Middle frontal gyrus (tissue), 1 donor: Measurements from ENCODE around the gene TYK2.
A peak's percentile ranks its signal among the peaks of the same experiment; 100 is the strongest.
"Not testable (repeated sequence)": the region's sequence is repeated elsewhere in the genome, so short reads cannot be mapped to it uniquely, and the experiment has no call there.

Source experiments
- DNase-seq: peaks from one replicate; pipeline ENCODE4 v3.0.0-alpha.2; 2015; ENCODE audit warnings: low spot score; ENCODE audit errors: extremely low spot score

TYK2 gene

GRCh38 chr19:10408511-10409283 is 28.3 kb upstream of the TYK2 start:
- no peak for DNase-seq

- DNase-seq, result no peak
These were observed 26.7 kb upstream of the TYK2 start for GRCh38 chr19:10407096-10407495.

- DNase-seq, result no peak
These were observed 25.8 kb upstream of the TYK2 start for GRCh38 chr19:10406191-10406590.

GRCh38 chr19:10404888-10405820 is 24.8 kb upstream of the TYK2 start:
- no peak for DNase-seq

- DNase-seq, result peak; percentile 90
These were observed 23.0 kb upstream of the TYK2 start, which contains the start of gene CDC37 for GRCh38 chr19:10403137-10404021. CDC37 (minus strand) TSS chr19:10403542; CDS start chr19:10403479, 63 bp downstream.

GRCh38 chr19:10402441-10403038 is 22.2 kb upstream of the TYK2 start:
- no peak for DNase-seq

GRCh38 chr19:10399878-10400277 is 19.5 kb upstream of the TYK2 start:
- no peak for DNase-seq

- not testable (repeated sequence) for DNase-seq
These were observed 19.0 kb upstream of the TYK2 start for GRCh38 chr19:10399340-10399739.

GRCh38 chr19:10398819-10399218 is 18.4 kb upstream of the TYK2 start:
- no peak for DNase-seq

GRCh38 chr19:10395917-10396316 is 15.5 kb upstream of the TYK2 start:
- DNase-seq, result no peak

GRCh38 chr19:10395436-10395835 is 15.1 kb upstream of the TYK2 start:
- no peak for DNase-seq

- no peak for DNase-seq
These were observed 14.6 kb upstream of the TYK2 start for GRCh38 chr19:10395003-10395402.

GRCh38 chr19:10393137-10393536 is 12.8 kb upstream of the TYK2 start:
- no peak for DNase-seq

- no peak for DNase-seq
These were observed 11.7 kb upstream of the TYK2 start for GRCh38 chr19:10392120-10392519.

- DNase-seq, result no peak
These were observed 10.4 kb upstream of the TYK2 start for GRCh38 chr19:10390652-10391286.

- DNase-seq, result no peak
These were observed 9.5 kb upstream of the TYK2 start for GRCh38 chr19:10389863-10390262.

GRCh38 chr19:10388957-10389356 is 8.6 kb upstream of the TYK2 start:
- peak; percentile 71 for DNase-seq

GRCh38 chr19:10384580-10384979 is 4.2 kb upstream of the TYK2 start:
- DNase-seq, result no peak

- DNase-seq, result not testable (repeated sequence)
These were observed 2.8 kb upstream of the TYK2 start for GRCh38 chr19:10383223-10383499.

GRCh38 chr19:10379880-10380312 is 476 bp downstream of the TYK2 start:
- DNase-seq, result no peak

- no peak for DNase-seq
These were observed 2.2 kb downstream of the TYK2 start for GRCh38 chr19:10378124-10378523.
